ENCODE results near the gene FAN1.

Gene FAN1

GRCh38 chr15:30895461-30896210 lies 8.1 kb upstream of the FAN1 start:
- no peaks in the 10 kb centered on the region for H3K27me3 ChIP-seq (ENCODE audit: control insufficient read depth, insufficient read depth, low read length)
- no peak overlapping the region for H3K4me3 ChIP-seq (ENCODE audit: low read depth, low read length)
- no peaks in the 10 kb centered on the region for H3K36me3 ChIP-seq (ENCODE audit: control insufficient read depth, insufficient read depth, low read length)
- H3K4me1 ChIP-seq (ENCODE audit: control insufficient read depth, insufficient read depth, low read length), result peaks cover 10% of the 10 kb centered on the region
- H3K9ac ChIP-seq (ENCODE audit: low read depth, low read length), result no peak overlapping the region
- no peak overlapping the region for H3K27ac ChIP-seq (ENCODE audit: low read depth, low read length)
- H3K9me3 ChIP-seq (ENCODE audit: control insufficient read depth, insufficient read depth, low read length), result no peaks in the 10 kb centered on the region

GRCh38 chr15:30896211-30896606 lies 7.5 kb upstream of the FAN1 start:
- no peak overlapping the region for H3K4me3 ChIP-seq (ENCODE audit: low read depth, low read length)
- no peak overlapping the region for H3K9ac ChIP-seq (ENCODE audit: low read depth, low read length)
- no peaks in the 10 kb centered on the region for H3K36me3 ChIP-seq (ENCODE audit: control insufficient read depth, insufficient read depth, low read length)
- H3K9me3 ChIP-seq (ENCODE audit: control insufficient read depth, insufficient read depth, low read length), result no peaks in the 10 kb centered on the region
- H3K27ac ChIP-seq (ENCODE audit: low read depth, low read length), result no peak overlapping the region
- peaks cover 10% of the 10 kb centered on the region for H3K4me1 ChIP-seq (ENCODE audit: control insufficient read depth, insufficient read depth, low read length)
- no peaks in the 10 kb centered on the region for H3K27me3 ChIP-seq (ENCODE audit: control insufficient read depth, insufficient read depth, low read length)

GRCh38 chr15:30901889-30902288 lies 1.8 kb upstream of the FAN1 start:
- Histone ChIP-seq H3K27me3 (ENCODE audit: control insufficient read depth, insufficient read depth, low read length) (no peaks in the 10 kb centered on the region), H3K4me1 (ENCODE audit: control insufficient read depth, insufficient read depth, low read length) (peaks cover 5% of the 10 kb centered on the region), H3K9ac (ENCODE audit: low read depth, low read length) (no peak overlapping the region), H3K4me3 (ENCODE audit: low read depth, low read length) (no peak overlapping the region), H3K27ac (ENCODE audit: low read depth, low read length) (no peak overlapping the region), H3K9me3 (ENCODE audit: control insufficient read depth, insufficient read depth, low read length) (no peaks in the 10 kb centered on the region), H3K36me3 (ENCODE audit: control insufficient read depth, insufficient read depth, low read length) (no peaks in the 10 kb centered on the region; the same call in 1 of the 2 replicates)

- H3K9ac ChIP-seq (ENCODE audit: low read depth, low read length), result no peak overlapping the region
Measured at GRCh38 chr15:30904812-30905211, 1.1 kb downstream of the FAN1 start.

GRCh38 chr15:30905821-30906220 lies 2.1 kb downstream of the FAN1 start:
- Histone ChIP-seq H3K27me3 (ENCODE audit: control insufficient read depth, insufficient read depth, low read length) (no peaks in the 10 kb centered on the region), H3K9ac (ENCODE audit: low read depth, low read length) (no peak overlapping the region), H3K9me3 (ENCODE audit: control insufficient read depth, insufficient read depth, low read length) (no peaks in the 10 kb centered on the region), H3K27ac (ENCODE audit: low read depth, low read length) (no peak overlapping the region), H3K36me3 (ENCODE audit: control insufficient read depth, insufficient read depth, low read length) (peaks cover 23% of the 10 kb centered on the region), H3K4me1 (ENCODE audit: control insufficient read depth, insufficient read depth, low read length) (peaks cover 5% of the 10 kb centered on the region), H3K4me3 (ENCODE audit: low read depth, low read length) (no peak overlapping the region)

More at GRCh38 chr15:30904812-30905211, 1.1 kb downstream of the FAN1 start:
- H3K36me3 ChIP-seq (ENCODE audit: control insufficient read depth, insufficient read depth, low read length), result peaks cover 13% of the 10 kb centered on the region
- peak overlapping the region; percentile 87 for H3K4me3 ChIP-seq (ENCODE audit: low read depth, low read length)
- H3K27me3 ChIP-seq (ENCODE audit: control insufficient read depth, insufficient read depth, low read length), result no peaks in the 10 kb centered on the region
- H3K9me3 ChIP-seq (ENCODE audit: control insufficient read depth, insufficient read depth, low read length), result no peaks in the 10 kb centered on the region
- no peak overlapping the region for H3K27ac ChIP-seq (ENCODE audit: low read depth, low read length)
- peaks cover 5% of the 10 kb centered on the region for H3K4me1 ChIP-seq (ENCODE audit: control insufficient read depth, insufficient read depth, low read length)

- Histone ChIP-seq H3K36me3 (ENCODE audit: control insufficient read depth, insufficient read depth, low read length) (peaks cover 28% of the 10 kb centered on the region), H3K27me3 (ENCODE audit: control insufficient read depth, insufficient read depth, low read length) (no peaks in the 10 kb centered on the region), H3K4me3 (ENCODE audit: low read depth, low read length) (no peak overlapping the region), H3K4me1 (ENCODE audit: control insufficient read depth, insufficient read depth, low read length) (peaks cover 5% of the 10 kb centered on the region), H3K9ac (ENCODE audit: low read depth, low read length) (no peak overlapping the region), H3K27ac (ENCODE audit: low read depth, low read length) (no peak overlapping the region), H3K9me3 (ENCODE audit: control insufficient read depth, insufficient read depth, low read length) (no peaks in the 10 kb centered on the region)
Measured at GRCh38 chr15:30906366-30906765, 2.7 kb downstream of the FAN1 start.

- Histone ChIP-seq H3K4me3 (ENCODE audit: low read depth, low read length) (no peak overlapping the region), H3K4me1 (ENCODE audit: control insufficient read depth, insufficient read depth, low read length) (no peaks in the 10 kb centered on the region), H3K36me3 (ENCODE audit: control insufficient read depth, insufficient read depth, low read length) (peaks cover 90% of the 10 kb centered on the region), H3K9ac (ENCODE audit: low read depth, low read length) (no peak overlapping the region), H3K27me3 (ENCODE audit: control insufficient read depth, insufficient read depth, low read length) (no peaks in the 10 kb centered on the region), H3K27ac (ENCODE audit: low read depth, low read length) (no peak overlapping the region), H3K9me3 (ENCODE audit: control insufficient read depth, insufficient read depth, low read length) (no peaks in the 10 kb centered on the region)
Measured at GRCh38 chr15:30913761-30914160, 10.0 kb downstream of the FAN1 start.

- Histone ChIP-seq H3K9me3 (ENCODE audit: control insufficient read depth, insufficient read depth, low read length) (no peaks in the 10 kb centered on the region), H3K9ac (ENCODE audit: low read depth, low read length) (no peak overlapping the region), H3K4me1 (ENCODE audit: control insufficient read depth, insufficient read depth, low read length) (peaks cover 12% of the 10 kb centered on the region), H3K36me3 (ENCODE audit: control insufficient read depth, insufficient read depth, low read length) (peaks cover 73% of the 10 kb centered on the region), H3K4me3 (ENCODE audit: low read depth, low read length) (no peak overlapping the region), H3K27me3 (ENCODE audit: control insufficient read depth, insufficient read depth, low read length) (no peaks in the 10 kb centered on the region), H3K27ac (ENCODE audit: low read depth, low read length) (no peak overlapping the region)
Measured at GRCh38 chr15:30917013-30917412, 13.3 kb downstream of the FAN1 start.

GRCh38 chr15:30917675-30918074 lies 14.0 kb downstream of the FAN1 start:
- no peak overlapping the region for H3K4me3 ChIP-seq (ENCODE audit: low read depth, low read length)
- H3K27ac ChIP-seq (ENCODE audit: low read depth, low read length), result no peak overlapping the region
- peaks cover 16% of the 10 kb centered on the region for H3K4me1 ChIP-seq (ENCODE audit: control insufficient read depth, insufficient read depth, low read length)
- H3K27me3 ChIP-seq (ENCODE audit: control insufficient read depth, insufficient read depth, low read length), result no peaks in the 10 kb centered on the region
- peaks cover 67% of the 10 kb centered on the region for H3K36me3 ChIP-seq (ENCODE audit: control insufficient read depth, insufficient read depth, low read length)
- H3K9me3 ChIP-seq (ENCODE audit: control insufficient read depth, insufficient read depth, low read length), result no peaks in the 10 kb centered on the region
- no peak overlapping the region for H3K9ac ChIP-seq (ENCODE audit: low read depth, low read length)

- no peak overlapping the region for H3K4me3 ChIP-seq (ENCODE audit: low read depth, low read length)
- no peak overlapping the region for H3K9ac ChIP-seq (ENCODE audit: low read depth, low read length)
- peaks cover 63% of the 10 kb centered on the region for H3K36me3 ChIP-seq (ENCODE audit: control insufficient read depth, insufficient read depth, low read length)
- peaks cover 23% of the 10 kb centered on the region for H3K4me1 ChIP-seq (ENCODE audit: control insufficient read depth, insufficient read depth, low read length)
- no peaks in the 10 kb centered on the region for H3K27me3 ChIP-seq (ENCODE audit: control insufficient read depth, insufficient read depth, low read length)
- H3K9me3 ChIP-seq (ENCODE audit: control insufficient read depth, insufficient read depth, low read length), result no peaks in the 10 kb centered on the region
- H3K27ac ChIP-seq (ENCODE audit: low read depth, low read length), result no peak overlapping the region
Measured at GRCh38 chr15:30918366-30918765, 14.7 kb downstream of the FAN1 start.

GRCh38 chr15:30919877-30920550 lies 16.3 kb downstream of the FAN1 start:
- H3K9me3 ChIP-seq (ENCODE audit: control insufficient read depth, insufficient read depth, low read length), result no peaks in the 10 kb centered on the region
- H3K4me3 ChIP-seq (ENCODE audit: low read depth, low read length), result no peak overlapping the region
- H3K27ac ChIP-seq (ENCODE audit: low read depth, low read length), result no peak overlapping the region
- H3K4me1 ChIP-seq (ENCODE audit: control insufficient read depth, insufficient read depth, low read length), result peaks cover 31% of the 10 kb centered on the region
- H3K27me3 ChIP-seq (ENCODE audit: control insufficient read depth, insufficient read depth, low read length), result no peaks in the 10 kb centered on the region
- H3K9ac ChIP-seq (ENCODE audit: low read depth, low read length), result no peak overlapping the region
- peaks cover 63% of the 10 kb centered on the region for H3K36me3 ChIP-seq (ENCODE audit: control insufficient read depth, insufficient read depth, low read length)
